GM18517 (cell line): Measurements from ENCODE around the gene HMGXB3.

ENCODE experiments used
- ATAC-seq: cut with Tn5 transposase; IDR thresholded peaks from one replicate; pipeline ENCODE4 v1.9.1; 2021; ENCODE audit warnings: mild to moderate bottlenecking, moderate library complexity; ENCODE audit not compliant: unreplicated experiment

Gene HMGXB3, protein sequence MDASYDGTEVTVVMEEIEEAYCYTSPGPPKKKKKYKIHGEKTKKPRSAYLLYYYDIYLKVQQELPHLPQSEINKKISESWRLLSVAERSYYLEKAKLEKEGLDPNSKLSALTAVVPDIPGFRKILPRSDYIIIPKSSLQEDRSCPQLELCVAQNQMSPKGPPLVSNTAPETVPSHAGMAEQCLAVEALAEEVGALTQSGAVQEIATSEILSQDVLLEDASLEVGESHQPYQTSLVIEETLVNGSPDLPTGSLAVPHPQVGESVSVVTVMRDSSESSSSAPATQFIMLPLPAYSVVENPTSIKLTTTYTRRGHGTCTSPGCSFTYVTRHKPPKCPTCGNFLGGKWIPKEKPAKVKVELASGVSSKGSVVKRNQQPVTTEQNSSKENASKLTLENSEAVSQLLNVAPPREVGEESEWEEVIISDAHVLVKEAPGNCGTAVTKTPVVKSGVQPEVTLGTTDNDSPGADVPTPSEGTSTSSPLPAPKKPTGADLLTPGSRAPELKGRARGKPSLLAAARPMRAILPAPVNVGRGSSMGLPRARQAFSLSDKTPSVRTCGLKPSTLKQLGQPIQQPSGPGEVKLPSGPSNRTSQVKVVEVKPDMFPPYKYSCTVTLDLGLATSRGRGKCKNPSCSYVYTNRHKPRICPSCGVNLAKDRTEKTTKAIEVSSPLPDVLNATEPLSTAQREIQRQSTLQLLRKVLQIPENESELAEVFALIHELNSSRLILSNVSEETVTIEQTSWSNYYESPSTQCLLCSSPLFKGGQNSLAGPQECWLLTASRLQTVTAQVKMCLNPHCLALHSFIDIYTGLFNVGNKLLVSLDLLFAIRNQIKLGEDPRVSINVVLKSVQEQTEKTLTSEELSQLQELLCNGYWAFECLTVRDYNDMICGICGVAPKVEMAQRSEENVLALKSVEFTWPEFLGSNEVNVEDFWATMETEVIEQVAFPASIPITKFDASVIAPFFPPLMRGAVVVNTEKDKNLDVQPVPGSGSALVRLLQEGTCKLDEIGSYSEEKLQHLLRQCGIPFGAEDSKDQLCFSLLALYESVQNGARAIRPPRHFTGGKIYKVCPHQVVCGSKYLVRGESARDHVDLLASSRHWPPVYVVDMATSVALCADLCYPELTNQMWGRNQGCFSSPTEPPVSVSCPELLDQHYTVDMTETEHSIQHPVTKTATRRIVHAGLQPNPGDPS (N-terminal part only)

GRCh38 chr5:150000256-150000989 is at the start of gene HMGXB3, which contains the start of gene TIGD6:
Gene HMGXB3 (plus strand): TSS chr5:150000739. CDS start chr5:150004853, 4,114 bp downstream.
Gene TIGD6 (minus strand): TSS chr5:150000654. CDS start chr5:149996348, 4,306 bp downstream.
- peak; percentile 87 for ATAC-seq

- no peak for ATAC-seq
These were observed 49.3 kb upstream of the HMGXB3 start for GRCh38 chr5:149951138-149951749.

DNA sequence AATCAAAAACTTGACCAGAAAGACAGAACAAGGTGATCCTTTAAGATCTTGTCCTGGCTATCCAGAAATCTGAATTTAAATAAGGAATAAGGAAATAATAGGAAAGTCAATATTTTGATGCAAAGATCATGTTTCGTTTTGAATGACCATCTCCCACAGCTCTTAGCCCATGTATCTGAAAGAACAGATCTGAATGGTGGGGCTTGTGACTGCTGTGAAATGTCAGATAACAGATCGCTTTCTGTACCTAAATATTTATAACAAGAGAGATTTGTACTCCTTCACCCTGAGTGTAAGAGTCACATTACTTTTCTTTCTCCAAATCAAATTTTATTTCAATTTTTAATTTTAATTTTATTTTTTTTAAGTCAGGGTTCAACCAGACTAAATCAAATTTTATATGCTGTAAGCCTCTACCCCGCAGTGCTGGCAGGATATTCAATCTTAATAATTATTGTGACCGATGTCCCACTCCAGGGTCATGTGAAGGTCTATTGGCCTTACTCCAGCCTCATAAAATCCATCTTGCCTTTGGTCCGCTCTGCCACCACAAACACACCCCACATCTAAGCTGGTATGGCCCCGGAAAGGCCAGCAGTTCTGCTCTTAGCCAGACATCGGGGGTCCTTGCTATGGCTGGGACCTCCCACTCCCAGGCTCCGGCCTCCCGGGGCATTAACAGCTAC is 47.0 kb upstream of the HMGXB3 start:
- ATAC-seq, result no peak

DNA sequence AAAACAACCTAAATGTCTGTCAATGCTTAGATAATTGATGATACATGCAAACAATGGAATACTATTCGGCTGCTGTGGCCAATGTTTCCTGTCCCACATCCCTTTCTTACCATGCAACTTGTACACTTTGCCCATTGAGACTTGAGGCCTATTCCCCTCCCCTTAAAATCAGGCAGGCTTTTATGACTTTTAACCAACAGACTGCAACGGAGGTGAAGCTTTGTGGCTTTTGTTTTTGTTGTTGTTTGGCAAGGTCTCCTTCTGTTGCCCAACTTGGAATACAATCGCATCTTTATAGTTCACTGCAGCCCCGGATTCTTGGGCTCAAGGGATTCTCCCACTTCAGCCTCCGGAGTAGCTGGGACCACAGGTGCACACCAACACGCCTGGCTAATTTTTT is 45.7 kb upstream of the HMGXB3 start:
- no peak for ATAC-seq

- no peak for ATAC-seq
These were observed 43.9 kb upstream of the HMGXB3 start for GRCh38 chr5:149956685-149957084.

- ATAC-seq, result no peak
These were observed 42.7 kb upstream of the HMGXB3 start for GRCh38 chr5:149957855-149958254.

- ATAC-seq, result no peak
These were observed 40.9 kb upstream of the HMGXB3 start for GRCh38 chr5:149959406-149960236.

DNA sequence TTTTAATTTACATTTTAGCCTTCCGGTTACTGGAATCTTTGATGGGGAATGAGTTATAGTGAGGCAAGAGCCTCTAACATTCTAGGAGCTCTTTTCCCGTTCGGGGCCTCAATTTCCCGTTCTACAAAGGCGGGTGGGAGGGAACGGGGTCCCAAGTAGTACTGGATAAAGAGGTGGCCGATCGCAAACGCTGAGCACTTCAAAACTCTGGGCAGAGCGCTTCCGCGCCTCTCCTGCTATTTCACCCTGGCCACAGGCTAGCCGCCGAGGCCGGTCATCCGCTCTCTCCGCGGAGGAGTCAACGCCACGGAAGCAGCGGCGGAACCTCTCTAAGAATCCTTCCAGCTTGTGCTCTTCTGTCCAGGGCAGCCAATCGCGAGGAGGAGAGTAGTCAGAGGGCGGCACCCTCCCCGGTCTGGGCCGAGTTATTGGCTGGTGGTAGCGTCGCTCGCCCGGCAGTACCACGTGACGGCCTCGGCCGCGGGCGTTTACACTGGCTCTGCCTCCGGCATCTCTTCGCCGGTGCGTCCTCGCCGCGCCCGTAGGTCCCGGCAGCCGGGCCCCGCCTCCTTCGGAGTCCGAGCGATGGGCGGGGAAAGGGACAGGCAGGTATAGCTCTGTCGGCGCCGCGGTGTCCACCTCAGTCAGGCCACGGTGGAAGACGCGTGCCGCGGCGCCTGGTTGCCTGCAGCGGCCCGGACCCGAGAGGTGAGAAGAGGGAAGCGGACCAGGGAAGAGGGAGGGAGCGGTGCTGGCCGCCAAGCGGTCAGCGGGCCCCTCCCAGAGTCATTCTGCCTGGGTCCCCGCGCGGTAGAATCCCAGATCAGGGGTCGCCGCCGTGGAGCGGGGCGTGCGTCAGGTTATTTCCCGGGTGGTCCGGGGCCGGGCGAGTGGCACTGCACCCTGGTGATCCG is 40.0 kb upstream of the HMGXB3 start, which contains the start of gene SLC26A2:
SLC26A2 (plus strand) TSS at position 487 of the 914 bp plus-strand sequence. CDS start 16,895 bp downstream, outside the sequence.
- ATAC-seq, result peak; percentile 98

DNA sequence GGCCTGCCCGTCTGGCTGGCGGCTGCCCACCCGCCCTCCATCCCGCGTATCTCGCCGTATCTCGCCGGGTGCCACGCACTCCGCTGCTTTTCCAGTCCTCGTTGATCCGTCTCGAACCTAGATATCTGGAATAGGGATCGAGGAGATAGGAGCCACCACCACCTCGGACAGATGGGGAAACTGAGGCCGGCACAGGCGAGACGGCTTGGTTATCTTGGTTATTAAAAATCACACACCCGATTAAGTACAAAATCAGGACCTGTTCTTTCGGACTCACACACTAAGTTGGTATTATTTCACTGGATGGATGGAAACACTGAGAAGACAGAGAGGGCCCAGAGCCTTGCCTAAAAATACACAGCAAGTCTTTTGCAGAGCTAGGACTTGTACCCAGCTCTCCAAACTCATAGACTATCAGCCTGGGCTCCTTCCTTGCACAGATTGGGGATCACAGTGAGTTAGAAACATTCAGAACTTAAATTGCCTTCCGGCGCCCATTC is 39.3 kb upstream of the HMGXB3 start:
- ATAC-seq, result no peak

GRCh38 chr5:149961957-149962409 is 38.6 kb upstream of the HMGXB3 start:
- ATAC-seq, result no peak

DNA sequence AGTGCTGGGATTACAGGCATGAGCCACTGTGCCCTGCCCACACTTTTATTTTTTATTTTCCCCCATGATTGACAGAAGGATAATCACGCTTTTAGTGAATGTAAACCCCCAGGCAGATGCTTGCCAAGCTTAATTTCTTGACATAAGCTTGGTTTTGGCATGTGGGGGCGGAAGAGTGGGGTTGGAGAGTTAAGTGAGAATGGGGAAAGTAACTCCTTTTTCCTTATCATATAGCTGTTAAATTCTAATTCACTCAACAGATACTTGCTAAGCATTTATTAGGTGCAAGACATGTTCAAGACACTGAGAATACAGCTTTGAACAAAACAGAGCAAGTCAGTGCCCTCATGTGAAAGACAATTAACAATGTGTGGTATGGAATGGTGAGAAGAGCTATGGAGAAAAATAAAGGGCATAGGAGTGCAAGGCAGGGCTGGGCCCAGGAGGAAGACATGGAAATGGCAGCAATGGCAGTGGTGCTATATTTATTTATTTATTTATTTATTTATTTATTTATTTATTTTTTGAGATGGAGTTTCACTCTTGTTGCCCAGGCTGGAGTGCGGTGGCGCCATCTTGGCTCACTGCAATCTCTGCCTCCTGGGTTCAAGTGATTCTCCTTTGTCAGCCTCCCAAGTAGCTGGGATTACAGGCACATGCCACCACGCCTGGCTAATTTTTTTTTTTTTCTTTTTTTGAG is 37.8 kb upstream of the HMGXB3 start:
- no peak for ATAC-seq

DNA sequence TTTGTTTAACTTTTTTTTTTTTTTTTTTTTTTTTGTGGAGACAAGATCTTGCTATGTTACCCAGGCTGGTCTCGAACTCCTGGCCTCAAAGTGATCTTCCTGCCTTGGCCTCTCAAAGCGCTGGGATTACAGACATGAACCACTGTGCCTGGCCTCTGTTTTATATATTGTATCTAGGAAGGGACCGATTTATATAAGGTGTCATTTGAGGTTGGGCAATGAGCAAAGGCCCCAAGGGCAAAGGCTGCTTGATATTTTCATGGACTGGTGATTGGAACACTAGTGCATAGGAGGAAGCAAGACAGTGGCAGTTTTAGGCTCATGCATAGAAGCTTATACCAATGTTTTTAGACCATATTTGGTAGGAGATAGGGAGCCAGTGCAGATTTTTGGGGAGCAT is 36.8 kb upstream of the HMGXB3 start:
- ATAC-seq, result no peak

- no peak for ATAC-seq
These were observed 33.6 kb upstream of the HMGXB3 start for GRCh38 chr5:149966946-149967345.

DNA sequence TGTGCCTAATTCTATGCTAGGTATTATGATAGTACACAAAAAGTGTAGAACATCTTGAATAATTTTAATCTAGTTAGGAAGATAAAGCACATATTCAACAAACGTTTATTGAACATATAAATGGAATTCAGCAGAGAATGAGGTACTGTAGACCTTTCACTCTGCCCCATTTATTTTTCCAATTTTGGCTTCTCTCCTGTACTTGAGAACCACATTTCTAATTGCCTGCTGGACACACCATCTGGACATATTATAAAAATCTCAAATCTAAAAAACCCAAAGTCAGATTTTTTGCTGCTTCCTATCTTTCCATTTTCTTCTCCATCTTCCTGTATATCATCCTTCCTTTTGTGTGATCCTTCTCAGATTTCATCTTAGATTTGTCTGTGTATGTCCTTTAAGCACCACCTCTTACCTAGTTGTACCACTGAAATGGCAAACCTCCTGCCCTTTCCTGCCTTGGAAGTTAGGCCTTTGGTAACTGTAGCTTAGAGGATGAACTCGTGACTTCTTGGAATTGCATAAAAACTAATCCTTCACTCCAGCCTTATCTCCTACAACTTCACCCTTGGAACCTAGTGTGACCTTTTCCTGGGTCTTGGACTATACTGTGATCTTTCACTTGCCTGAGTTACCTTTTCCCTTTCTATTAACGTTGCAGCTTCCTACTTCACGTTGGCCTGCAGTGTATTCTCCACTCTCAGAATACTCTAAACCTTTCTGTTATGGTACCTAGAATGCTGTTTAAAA is 31.2 kb upstream of the HMGXB3 start:
- no peak for ATAC-seq

GRCh38 chr5:149975409-149975808 is 25.1 kb upstream of the HMGXB3 start:
- ATAC-seq, result no peak

GRCh38 chr5:149979896-149980295 is 20.6 kb upstream of the HMGXB3 start:
- no peak for ATAC-seq
